AG04449 (cell line): ENCODE measurements around the gene HPN.

ENCODE experiments used
- CTCF ChIA-PET: fragments of 350-600 bp; formaldehyde crosslinking; extraction: SDS; loops from one replicate; lab custom pipeline; 2021; ENCODE audit warnings: antibody characterized with exemption; lab: Yijun Ruan, JAX
- POLR2A ChIA-PET: fragments of 400-600, 350-600 bp; formaldehyde crosslinking; extraction: SDS; loops from one replicate; lab custom pipeline; 2020; ENCODE audit warnings: antibody characterized with exemption, inconsistent platforms; lab: Yijun Ruan, JAX
- DNase-seq: peaks from one replicate; pipeline ENCODE4 v3.0.0-alpha.2; 2010; ENCODE audit warnings: low read depth, low spot score
- H3K4me3 ChIP-seq: 2 replicates; pipeline ENCODE4 v1.5.1; 2011; ENCODE audit warnings: low read depth, mild to moderate bottlenecking, control low read depth, low read length
- TF ChIP-seq, protein P1 (sequence below): IDR thresholded peaks from one replicate; pipeline ENCODE4 v1.5.1; 2011; ENCODE audit warnings: mild to moderate bottlenecking, moderate library complexity, low read length, control low read depth, inconsistent platforms; ENCODE audit not compliant: insufficient read depth; ENCODE audit errors: missing control alignments

HPN gene

GRCh38 chr19:35021596-35021995 lies 19.9 kb upstream of the HPN start:
- POLR2A ChIA-PET, result interaction anchor here (1.0 kb wide), 1 partner anchor 9 kb away, joined by 3 read pairs; the partner anchor contains the start of gene SCN1B
- DNase-seq, result no peak
- CTCF ChIA-PET, result interaction anchor here (0.7 to 2.6 kb wide), 6 partner anchors 9 to 69 kb away, joined by 3 to 9 read pairs (median 3); no protein-coding TSS in a partner anchor
- H3K4me3 ChIP-seq, result no peak overlapping the region
- TF ChIP-seq, protein P1, sequence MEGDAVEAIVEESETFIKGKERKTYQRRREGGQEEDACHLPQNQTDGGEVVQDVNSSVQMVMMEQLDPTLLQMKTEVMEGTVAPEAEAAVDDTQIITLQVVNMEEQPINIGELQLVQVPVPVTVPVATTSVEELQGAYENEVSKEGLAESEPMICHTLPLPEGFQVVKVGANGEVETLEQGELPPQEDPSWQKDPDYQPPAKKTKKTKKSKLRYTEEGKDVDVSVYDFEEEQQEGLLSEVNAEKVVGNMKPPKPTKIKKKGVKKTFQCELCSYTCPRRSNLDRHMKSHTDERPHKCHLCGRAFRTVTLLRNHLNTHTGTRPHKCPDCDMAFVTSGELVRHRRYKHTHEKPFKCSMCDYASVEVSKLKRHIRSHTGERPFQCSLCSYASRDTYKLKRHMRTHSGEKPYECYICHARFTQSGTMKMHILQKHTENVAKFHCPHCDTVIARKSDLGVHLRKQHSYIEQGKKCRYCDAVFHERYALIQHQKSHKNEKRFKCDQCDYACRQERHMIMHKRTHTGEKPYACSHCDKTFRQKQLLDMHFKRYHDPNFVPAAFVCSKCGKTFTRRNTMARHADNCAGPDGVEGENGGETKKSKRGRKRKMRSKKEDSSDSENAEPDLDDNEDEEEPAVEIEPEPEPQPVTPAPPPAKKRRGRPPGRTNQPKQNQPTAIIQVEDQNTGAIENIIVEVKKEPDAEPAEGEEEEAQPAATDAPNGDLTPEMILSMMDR, result no peak

GRCh38 chr19:35022460-35022859 lies 19.1 kb upstream of the HPN start:
- no peak for DNase-seq
- ChIA-PET CTCF (interaction anchor here (1.1 to 2.6 kb wide), 3 partner anchors 10 to 69 kb away, joined by 3 to 9 read pairs (median 9); no protein-coding TSS in a partner anchor), POLR2A (no interaction called here)
- no peak overlapping the region for H3K4me3 ChIP-seq
- TF ChIP-seq, protein P1, result no peak

DNA sequence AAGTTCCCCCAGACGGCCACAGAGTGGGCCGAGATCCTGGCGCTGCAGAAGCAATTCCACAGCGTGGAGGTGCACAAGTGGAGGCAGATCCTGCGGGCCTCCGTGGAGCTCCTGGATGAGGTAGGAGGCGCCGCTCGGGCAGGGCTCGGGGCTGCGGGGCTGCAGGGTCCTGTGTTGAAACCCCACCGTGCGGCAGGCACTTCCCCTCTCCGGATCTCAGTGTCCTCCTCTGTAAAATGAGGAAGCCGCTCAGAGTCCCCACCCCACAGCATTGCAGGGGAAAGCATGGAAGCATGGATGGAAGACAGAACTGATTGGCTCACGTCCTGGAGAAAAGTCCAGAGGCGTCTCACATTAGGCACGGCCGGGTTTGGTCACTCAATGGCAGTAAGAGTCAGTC lies 18.1 kb upstream of the HPN start:
- ChIA-PET POLR2A (no interaction called here), CTCF (no interaction called here)
- TF ChIP-seq, protein P1, result no peak
- DNase-seq, result no peak
- H3K4me3 ChIP-seq, result no peak overlapping the region

- no peak for DNase-seq
- CTCF ChIA-PET, result no interaction called here
- TF ChIP-seq, protein P1, result no peak
- no peak overlapping the region for H3K4me3 ChIP-seq
- POLR2A ChIA-PET, result no interaction called here
Observed at GRCh38 chr19:35024095-35024494, 17.4 kb upstream of the HPN start.

- ChIA-PET CTCF (interaction anchor here (0.8 to 4.5 kb wide), 5 partner anchors 9 to 53 kb away, joined by 3 to 23 read pairs (median 4); no protein-coding TSS in a partner anchor), POLR2A (no interaction called here)
- DNase-seq, result no peak
- TF ChIP-seq, protein P1, result no peak
- H3K4me3 ChIP-seq, result no peak overlapping the region
Observed at GRCh38 chr19:35025969-35026368, 15.6 kb upstream of the HPN start.

DNA sequence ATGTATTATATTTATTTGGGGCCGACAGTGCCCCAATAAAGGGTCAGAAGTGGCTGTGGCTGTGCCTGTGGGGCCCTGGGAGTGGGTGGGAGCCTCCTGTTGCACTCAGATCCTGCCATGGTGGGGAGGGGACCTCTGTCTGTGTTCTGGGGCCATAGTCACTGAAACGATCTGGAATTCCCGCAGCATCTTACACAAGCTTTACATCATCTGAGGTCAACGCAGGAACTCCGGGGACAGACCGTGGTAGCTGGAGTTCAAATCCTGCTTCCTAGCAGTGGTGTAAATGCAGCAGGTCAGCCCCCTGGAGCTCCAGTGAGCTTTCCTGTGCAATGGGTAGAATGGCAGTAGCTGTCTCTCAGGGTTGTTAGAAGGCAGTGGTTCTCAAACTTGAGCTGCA lies 15.1 kb upstream of the HPN start:
- ChIA-PET CTCF (interaction anchor here (0.8 to 4.5 kb wide), 4 partner anchors 14 to 53 kb away, joined by 3 to 23 read pairs (median 6); no protein-coding TSS in a partner anchor), POLR2A (no interaction called here)
- no peak overlapping the region for H3K4me3 ChIP-seq
- TF ChIP-seq, protein P1, result no peak
- no peak for DNase-seq
